ENCODE measurements around the gene SGPP2.

DNA sequence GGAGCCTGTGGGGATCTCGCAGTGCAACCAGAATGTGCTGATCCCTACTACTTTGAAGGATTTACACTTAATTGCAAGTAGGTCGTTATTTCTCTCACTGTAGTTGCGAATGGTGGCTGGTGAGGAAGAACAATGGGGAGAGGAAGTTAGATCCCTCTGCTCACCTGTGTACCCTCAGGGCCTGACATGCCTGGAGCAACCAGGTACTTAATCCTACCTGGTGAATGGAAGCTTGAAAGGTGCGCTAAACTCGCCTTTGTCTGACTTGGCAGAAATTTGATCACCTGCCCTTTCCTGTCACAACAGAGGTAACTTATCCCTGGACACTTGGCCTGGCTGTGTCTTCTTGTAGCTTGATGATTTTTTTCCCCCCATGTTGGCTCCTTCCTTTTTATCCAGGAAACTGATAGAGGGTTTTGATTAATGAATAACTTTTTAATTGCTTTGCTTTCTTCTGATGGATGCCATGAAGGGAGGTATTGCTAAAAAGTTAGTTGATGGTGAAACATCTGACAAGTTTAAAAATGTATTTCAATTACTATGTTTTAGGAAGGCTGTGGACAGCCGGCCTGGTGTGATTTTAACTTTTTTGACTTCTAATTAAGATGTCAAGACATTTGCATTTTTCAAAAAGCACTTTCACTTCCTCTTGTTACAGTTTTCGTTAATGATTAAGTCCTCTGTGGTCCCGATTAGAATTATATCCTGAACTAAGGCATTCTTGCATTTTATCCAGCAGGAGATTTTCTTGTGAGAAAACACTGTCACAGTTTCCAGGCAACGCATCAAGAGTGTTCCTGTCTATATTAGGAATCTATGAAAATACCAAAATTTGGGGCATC lies 9.2 kb downstream of the SGPP2 start:
- TF ChIP-seq POLR2A (IDR thresholded peaks at IDR 0.05) (no peak), CTCF (IDR thresholded peaks at IDR 0.05) (no peak)
